Measurements from ENCODE around the gene EFEMP1.

The EFEMP1 gene

GRCh38 chr2:55891671-55892094 lies 31.9 kb downstream of the EFEMP1 start:
- DNase-seq, result no peak

- DNase-seq, result no peak
These were observed 34.6 kb downstream of the EFEMP1 start for GRCh38 chr2:55888936-55889335.

- DNase-seq, result no peak
These were observed 35.5 kb downstream of the EFEMP1 start for GRCh38 chr2:55887901-55888624.

- DNase-seq, result no peak
These were observed 36.2 kb downstream of the EFEMP1 start for GRCh38 chr2:55887351-55887750.

- no peak for DNase-seq
These were observed 37.7 kb downstream of the EFEMP1 start for GRCh38 chr2:55885944-55886281.

GRCh38 chr2:55885127-55885943 lies 38.2 kb downstream of the EFEMP1 start:
- DNase-seq, result no peak

GRCh38 chr2:55883829-55884228 lies 39.8 kb downstream of the EFEMP1 start:
- no peak for DNase-seq

- DNase-seq, result no peak
These were observed 40.2 kb downstream of the EFEMP1 start for GRCh38 chr2:55883357-55883756.

- no peak for DNase-seq
These were observed 40.6 kb downstream of the EFEMP1 start for GRCh38 chr2:55882954-55883353.

GRCh38 chr2:55880416-55881143 lies 43.0 kb downstream of the EFEMP1 start:
- no peak for DNase-seq

GRCh38 chr2:55879976-55880375 lies 43.6 kb downstream of the EFEMP1 start:
- DNase-seq, result no peak

GRCh38 chr2:55877087-55877436 lies 46.5 kb downstream of the EFEMP1 start:
- no peak for DNase-seq

GRCh38 chr2:55876429-55877086 lies 47.0 kb downstream of the EFEMP1 start:
- DNase-seq, result no peak

GRCh38 chr2:55875434-55876135 lies 48.0 kb downstream of the EFEMP1 start:
- no peak for DNase-seq

GRCh38 chr2:55874338-55874737 lies 49.2 kb downstream of the EFEMP1 start:
- DNase-seq, result no peak

- DNase-seq, result no peak
These were observed 51.9 kb downstream of the EFEMP1 start for GRCh38 chr2:55871637-55872036.

GRCh38 chr2:55869637-55870325 lies 53.8 kb downstream of the EFEMP1 start:
- no peak for DNase-seq

- no peak for DNase-seq
These were observed 58.3 kb downstream of the EFEMP1 start for GRCh38 chr2:55865096-55865835.

GRCh38 chr2:55864351-55865084 lies 59.1 kb downstream of the EFEMP1 start:
- DNase-seq, result no peak

GRCh38 chr2:55862673-55863390 lies 60.8 kb downstream of the EFEMP1 start:
- DNase-seq, result no peak

All from NCI-H2171 treated with DMSO at 0.1 percent for 48 hours (cell line).